H54 (cell line): ENCODE results near the gene PIEZO2.

Experiments used
- DNase-seq: peaks from one replicate; pipeline ENCODE4 v3.0.0; 2011; ENCODE audit warnings: low spot score, mixed read lengths; ENCODE audit not compliant: insufficient read length
- FAIRE-seq: peaks from 3 replicates; lab custom pipeline; 2011; peaks lifted over from hg19 to GRCh38; lab: Jason Lieb, UNC
- POLR2A ChIP-seq: IDR thresholded peaks from 2 replicates; pipeline ENCODE4 v1.6.1; 2011; ENCODE audit warnings: low read depth, mild to moderate bottlenecking, low read length

Gene PIEZO2

GRCh38 chr18:11162462-11162861, 13.1 kb upstream of the PIEZO2 start:
- FAIRE-seq (no peak), DNase-seq (no peak)
- no peak for TF ChIP-seq POLR2A

GRCh38 chr18:11160313-11160712, 10.9 kb upstream of the PIEZO2 start:
- TF ChIP-seq POLR2A = no peak
- FAIRE-seq = no peak
- no peak for DNase-seq

- FAIRE-seq (no peak), DNase-seq (no peak)
- no peak for TF ChIP-seq POLR2A
These were observed 10.5 kb upstream of the PIEZO2 start for GRCh38 chr18:11159844-11160243.

GRCh38 chr18:11156978-11157377, 7.6 kb upstream of the PIEZO2 start:
- FAIRE-seq (no peak), DNase-seq (no peak)
- TF ChIP-seq POLR2A = no peak

GRCh38 chr18:11155034-11155759, 5.8 kb upstream of the PIEZO2 start:
- no peak for TF ChIP-seq POLR2A
- no peak for DNase-seq
- FAIRE-seq = no peak

- FAIRE-seq (peak; percentile 72), DNase-seq (peak; percentile 54)
- no peak for TF ChIP-seq POLR2A
These were observed 5.1 kb upstream of the PIEZO2 start for GRCh38 chr18:11154368-11154989.

GRCh38 chr18:11153097-11153496, 3.7 kb upstream of the PIEZO2 start:
- DNase-seq (no peak), FAIRE-seq (no peak)
- no peak for TF ChIP-seq POLR2A

GRCh38 chr18:11150271-11150615, 874 bp upstream of the PIEZO2 start:
- DNase-seq (no peak), FAIRE-seq (no peak)

GRCh38 chr18:11148680-11149440, 509 bp downstream of the PIEZO2 start:
- DNase-seq (no peak), FAIRE-seq (no peak)
- 0 out of 2 replicates have a peak, but pooled peaks have one; percentile 22 for TF ChIP-seq POLR2A

More at GRCh38 chr18:11150271-11150615, 874 bp upstream of the PIEZO2 start:
- TF ChIP-seq POLR2A = no peak

GRCh38 chr18:11147962-11148679, 1.2 kb downstream of the PIEZO2 start:
- no peak for FAIRE-seq
- no peak for DNase-seq
- no peak for TF ChIP-seq POLR2A

- DNase-seq (no peak), FAIRE-seq (no peak)
- no peak for TF ChIP-seq POLR2A
These were observed 1.9 kb downstream of the PIEZO2 start for GRCh38 chr18:11147371-11147951.

- FAIRE-seq = no peak
- DNase-seq = no peak
- TF ChIP-seq POLR2A = no peak
These were observed 2.4 kb downstream of the PIEZO2 start for GRCh38 chr18:11146947-11147345.

- TF ChIP-seq POLR2A = no peak
- DNase-seq = no peak
- no peak for FAIRE-seq
These were observed 3.0 kb downstream of the PIEZO2 start for GRCh38 chr18:11146238-11146946.
